NK-92 treated with Interleukin-12 subunit alpha and Interleukin-12 subunit beta, amount 100 ng/mL, for 24 hours (cell line): ENCODE results near the gene RHEBL1.
"Not testable (repeated sequence)": the region's sequence is repeated elsewhere in the genome, so short reads cannot be mapped to it uniquely, and the experiment has no call there.

Source experiments
- DNase-seq: peaks from one replicate; lab custom pipeline; 2025; lab: John Stamatoyannopoulos, UW

The RHEBL1 gene

GRCh38 chr12:49089821-49090773, 20.3 kb upstream of the RHEBL1 start:
- no peak for DNase-seq

- no peak for DNase-seq
Measured at GRCh38 chr12:49088932-49089330, 19.2 kb upstream of the RHEBL1 start.

- peak; percentile 72 for DNase-seq
Measured at GRCh38 chr12:49088150-49088931, 18.6 kb upstream of the RHEBL1 start.

- no peak for DNase-seq
Measured at GRCh38 chr12:49086116-49086515, 16.3 kb upstream of the RHEBL1 start.

GRCh38 chr12:49084438-49084837, 14.7 kb upstream of the RHEBL1 start:
- DNase-seq: no peak

- no peak for DNase-seq
Measured at GRCh38 chr12:49079793-49080192, 10.0 kb upstream of the RHEBL1 start.

- DNase-seq: no peak
Measured at GRCh38 chr12:49070971-49071370, 1.2 kb upstream of the RHEBL1 start.

- no peak for DNase-seq
Measured at GRCh38 chr12:49068879-49069506, 786 bp downstream of the RHEBL1 start.

- no peak for DNase-seq
Measured at GRCh38 chr12:49066120-49066519, 3.7 kb downstream of the RHEBL1 start.

GRCh38 chr12:49064767-49065152, 5.0 kb downstream of the RHEBL1 start:
- no peak for DNase-seq

- not testable (repeated sequence) for DNase-seq
Measured at GRCh38 chr12:49061916-49062315, 7.9 kb downstream of the RHEBL1 start.

GRCh38 chr12:49061157-49061650, 8.6 kb downstream of the RHEBL1 start:
- DNase-seq: no peak

- peak; percentile 74 for DNase-seq
Measured at GRCh38 chr12:49060237-49061156, 9.3 kb downstream of the RHEBL1 start, which contains the start of gene KMT2D. TSS of gene KMT2D (minus strand) at chr12:49060794. CDS start at chr12:49055324, 5,470 bp downstream.

- DNase-seq: no peak
Measured at GRCh38 chr12:49059299-49060171, 10.2 kb downstream of the RHEBL1 start.

- no peak for DNase-seq
Measured at GRCh38 chr12:49059045-49059298, 10.8 kb downstream of the RHEBL1 start.

GRCh38 chr12:49058366-49059044, 11.3 kb downstream of the RHEBL1 start:
- DNase-seq: no peak

- no peak for DNase-seq
Measured at GRCh38 chr12:49057888-49058287, 11.9 kb downstream of the RHEBL1 start.

GRCh38 chr12:49055978-49056754, 13.6 kb downstream of the RHEBL1 start:
- no peak for DNase-seq

GRCh38 chr12:49055092-49055491, 14.7 kb downstream of the RHEBL1 start:
- DNase-seq: no peak
